Astrocyte of the cerebellum (primary cell): ENCODE measurements around the gene GIT2.

Experiments used
- DNase-seq: peaks from one replicate; pipeline ENCODE4 v3.0.0-alpha.2; 2011; ENCODE audit warnings: low read depth
- H3K4me3 ChIP-seq: 2 replicates; pipeline ENCODE4 v1.5.1; 2011; ENCODE audit warnings: mild to moderate bottlenecking, low read depth, low read length, moderate library complexity
- in situ Hi-C: cut with HindIII; loops from 2 replicates; pipeline ENCODE4 v1.10.0; 2017; ENCODE audit warnings: low sequenced_read_pairs
- TF ChIP-seq, protein P1 (sequence below): IDR thresholded peaks from 2 replicates; pipeline ENCODE4 v1.5.1; 2012; ENCODE audit warnings: low read length, low read depth, moderate library complexity, mild to moderate bottlenecking; ENCODE audit errors: missing control alignments

Gene GIT2

DNA sequence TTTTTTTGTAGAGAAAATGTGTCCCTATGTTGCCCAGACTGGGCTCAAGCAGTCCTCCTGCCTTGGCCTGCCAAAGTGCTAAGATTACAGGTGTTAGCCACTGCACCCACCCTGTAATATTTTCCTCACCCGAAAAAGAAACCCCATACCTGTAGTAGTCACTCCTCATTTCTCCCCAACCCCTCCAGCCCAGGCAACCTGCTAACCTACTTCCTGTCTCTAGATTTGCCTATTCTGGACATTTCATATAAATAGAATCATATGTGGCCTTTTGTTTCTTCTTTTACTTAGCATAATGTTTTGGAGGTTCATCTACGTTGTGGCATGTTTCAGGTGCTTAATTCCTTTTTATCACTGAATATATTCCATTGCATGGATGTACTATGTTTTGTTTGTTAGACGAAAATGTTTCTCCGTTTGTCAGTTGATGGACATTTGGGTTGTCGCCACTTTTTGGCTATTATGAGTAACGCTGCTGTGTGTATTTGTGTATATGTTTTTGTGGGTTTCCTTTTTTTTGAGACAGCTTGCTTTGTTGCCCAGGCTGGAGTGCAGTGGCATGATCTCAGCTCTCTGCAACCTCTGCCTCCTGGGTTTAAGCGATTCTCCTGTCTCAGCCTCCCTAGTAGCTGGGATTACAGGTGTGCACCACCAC, 9.3 kb upstream of the GIT2 start:
- DNase-seq, result no peak
- in situ Hi-C loops, result no loop called here
- TF ChIP-seq, protein P1, sequence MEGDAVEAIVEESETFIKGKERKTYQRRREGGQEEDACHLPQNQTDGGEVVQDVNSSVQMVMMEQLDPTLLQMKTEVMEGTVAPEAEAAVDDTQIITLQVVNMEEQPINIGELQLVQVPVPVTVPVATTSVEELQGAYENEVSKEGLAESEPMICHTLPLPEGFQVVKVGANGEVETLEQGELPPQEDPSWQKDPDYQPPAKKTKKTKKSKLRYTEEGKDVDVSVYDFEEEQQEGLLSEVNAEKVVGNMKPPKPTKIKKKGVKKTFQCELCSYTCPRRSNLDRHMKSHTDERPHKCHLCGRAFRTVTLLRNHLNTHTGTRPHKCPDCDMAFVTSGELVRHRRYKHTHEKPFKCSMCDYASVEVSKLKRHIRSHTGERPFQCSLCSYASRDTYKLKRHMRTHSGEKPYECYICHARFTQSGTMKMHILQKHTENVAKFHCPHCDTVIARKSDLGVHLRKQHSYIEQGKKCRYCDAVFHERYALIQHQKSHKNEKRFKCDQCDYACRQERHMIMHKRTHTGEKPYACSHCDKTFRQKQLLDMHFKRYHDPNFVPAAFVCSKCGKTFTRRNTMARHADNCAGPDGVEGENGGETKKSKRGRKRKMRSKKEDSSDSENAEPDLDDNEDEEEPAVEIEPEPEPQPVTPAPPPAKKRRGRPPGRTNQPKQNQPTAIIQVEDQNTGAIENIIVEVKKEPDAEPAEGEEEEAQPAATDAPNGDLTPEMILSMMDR, result no peak
- no peak overlapping the region for H3K4me3 ChIP-seq

DNA sequence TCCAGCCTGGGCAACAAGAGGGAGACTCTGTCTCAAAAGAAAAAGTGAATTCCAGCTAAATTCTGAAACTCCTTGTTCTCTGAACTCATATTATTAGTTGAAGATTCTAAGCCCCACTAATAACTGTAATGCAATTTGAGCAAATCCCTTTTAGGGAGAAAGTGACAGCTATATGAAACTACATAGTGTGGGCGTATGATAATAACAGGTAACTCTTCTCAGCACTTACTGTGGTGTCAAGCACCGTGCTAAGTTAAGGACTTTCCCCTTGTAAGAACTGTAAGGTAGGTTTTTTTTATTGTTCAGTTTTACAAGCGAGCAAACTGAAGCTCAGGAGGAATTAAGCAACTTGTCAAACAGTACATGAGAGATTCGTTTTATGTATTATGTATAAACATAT, 8.4 kb upstream of the GIT2 start:
- TF ChIP-seq, protein P1, result no peak
- no peak overlapping the region for H3K4me3 ChIP-seq
- in situ Hi-C loops, result no loop called here
- no peak for DNase-seq

DNA sequence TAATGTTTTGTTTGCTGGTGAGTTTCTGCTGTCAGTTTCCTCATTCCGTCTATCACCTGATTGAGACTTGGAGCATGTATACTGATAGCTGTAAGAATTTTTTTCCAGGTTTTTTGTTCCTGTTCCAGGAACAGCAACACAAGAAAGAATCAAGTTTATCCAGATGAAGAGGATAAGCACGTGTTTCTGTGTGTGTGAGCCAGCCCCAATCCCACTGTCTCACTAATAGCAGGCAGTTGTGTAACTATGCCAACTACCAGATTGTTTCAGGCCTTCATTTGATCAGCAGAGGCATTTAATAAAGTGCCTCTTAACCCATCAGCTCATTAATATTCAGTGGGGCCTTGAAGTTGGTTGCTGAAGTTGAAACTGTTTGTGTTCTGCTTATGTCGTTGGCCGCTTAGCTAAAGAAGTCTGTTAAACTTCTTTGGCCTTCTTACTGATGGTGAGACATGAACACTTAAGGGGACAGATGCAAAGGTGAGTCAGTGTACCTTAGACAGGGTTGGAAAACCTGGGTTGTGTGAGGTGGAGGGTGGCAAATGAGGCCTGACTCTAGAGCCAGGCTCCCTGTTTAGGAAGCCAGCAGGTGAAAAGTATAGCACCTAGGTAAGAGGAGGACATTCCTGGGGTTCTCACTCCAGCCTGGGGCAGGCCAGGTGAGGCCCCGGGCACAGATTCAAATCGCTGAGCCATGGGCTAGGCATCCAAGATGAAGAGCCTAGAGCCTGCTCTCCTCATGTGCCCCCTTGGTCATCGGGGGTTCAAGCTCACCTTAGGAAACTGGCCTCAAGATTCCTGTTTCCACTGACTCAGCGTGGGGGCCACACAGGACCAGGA, 6.7 kb upstream of the GIT2 start:
- TF ChIP-seq, protein P1, result no peak
- in situ Hi-C loops, result no loop called here
- no peak overlapping the region for H3K4me3 ChIP-seq
- no peak for DNase-seq

DNA sequence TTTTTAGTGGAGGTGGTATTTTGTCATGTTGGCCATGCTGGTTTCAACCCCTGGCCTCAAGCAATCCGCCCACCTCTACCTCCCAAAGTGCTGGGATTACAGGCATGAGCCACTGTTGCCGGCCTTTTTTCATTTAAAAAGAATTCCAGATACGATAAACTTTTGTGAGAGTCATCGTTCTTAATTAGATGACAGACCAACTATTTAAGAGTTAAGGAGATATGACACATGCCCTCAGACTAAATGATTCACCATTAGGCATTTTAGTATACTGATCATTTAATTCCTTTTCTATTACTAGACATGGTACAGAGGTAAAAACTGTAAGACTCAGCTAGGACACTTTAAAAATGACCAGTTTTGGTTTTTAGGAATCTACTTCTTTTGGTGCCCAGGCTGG, 5.4 kb upstream of the GIT2 start:
- DNase-seq, result no peak
- TF ChIP-seq, protein P1, result no peak
- in situ Hi-C loops, result no loop called here
- no peak overlapping the region for H3K4me3 ChIP-seq

DNA sequence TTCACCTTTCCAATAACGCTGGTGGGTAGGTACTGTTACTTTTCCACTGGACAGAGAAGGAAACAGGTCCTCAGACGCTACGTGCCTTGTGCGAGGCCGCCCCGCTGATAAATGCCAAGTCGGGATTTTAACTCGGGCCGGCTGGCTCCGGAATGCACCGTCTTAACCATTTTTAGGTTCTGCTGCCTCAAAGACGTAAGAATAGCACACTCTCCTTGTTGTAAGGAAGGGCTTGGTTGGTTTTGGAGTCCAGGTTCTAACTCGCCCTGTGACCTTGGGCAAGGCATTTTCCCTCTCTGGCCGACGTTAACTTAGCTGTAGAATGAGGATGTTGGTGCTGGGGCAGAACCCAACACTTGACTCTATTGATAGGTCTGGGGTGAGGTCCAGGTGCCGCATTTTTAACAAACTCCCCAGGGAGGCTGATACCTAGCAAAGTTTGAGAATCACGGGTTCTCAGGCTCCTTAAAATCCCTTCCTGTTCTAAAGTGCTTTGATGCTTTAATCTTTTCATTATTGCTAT, 3.9 kb upstream of the GIT2 start:
- TF ChIP-seq, protein P1, result no peak
- DNase-seq, result peak; percentile 6
- in situ Hi-C loops, result loop anchor here (5.0 kb wide), 1 partner anchor 38 kb away; no protein-coding TSS in a partner anchor
- H3K4me3 ChIP-seq, result peak overlapping the region; percentile 79

DNA sequence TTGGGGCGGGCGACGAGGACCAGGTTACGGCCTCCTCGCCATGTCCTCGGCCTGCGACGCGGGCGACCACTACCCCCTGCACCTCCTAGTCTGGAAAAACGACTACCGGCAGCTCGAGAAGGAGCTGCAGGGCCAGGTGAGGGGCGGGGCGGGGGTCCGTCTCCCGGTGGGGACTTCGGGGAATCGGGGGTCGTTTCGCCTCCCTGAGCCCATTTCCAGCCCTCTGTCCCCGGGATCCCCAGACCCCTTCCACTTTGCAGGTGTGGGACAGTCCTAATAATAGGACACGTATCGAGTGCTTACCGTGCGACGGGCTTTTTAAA, 3.4 kb upstream of the GIT2 start:
- DNase-seq, result no peak
- H3K4me3 ChIP-seq, result peak overlapping the region; percentile 79
- TF ChIP-seq, protein P1, result no peak
- in situ Hi-C loops, result loop anchor here (5.0 kb wide), 1 partner anchor 37 kb away; no protein-coding TSS in a partner anchor
